HG03520 (cell line): ENCODE results near the gene FAS.
"Not testable (repeated sequence)": the region's sequence is repeated elsewhere in the genome, so short reads cannot be mapped to it uniquely, and the experiment has no call there.

Experiments
- ATAC-seq: cut with Tn5 transposase; IDR thresholded peaks from one replicate; pipeline ENCODE4 v1.9.1; 2021; ENCODE audit warnings: mild to moderate bottlenecking, moderate library complexity; ENCODE audit not compliant: unreplicated experiment

FAS gene

DNA sequence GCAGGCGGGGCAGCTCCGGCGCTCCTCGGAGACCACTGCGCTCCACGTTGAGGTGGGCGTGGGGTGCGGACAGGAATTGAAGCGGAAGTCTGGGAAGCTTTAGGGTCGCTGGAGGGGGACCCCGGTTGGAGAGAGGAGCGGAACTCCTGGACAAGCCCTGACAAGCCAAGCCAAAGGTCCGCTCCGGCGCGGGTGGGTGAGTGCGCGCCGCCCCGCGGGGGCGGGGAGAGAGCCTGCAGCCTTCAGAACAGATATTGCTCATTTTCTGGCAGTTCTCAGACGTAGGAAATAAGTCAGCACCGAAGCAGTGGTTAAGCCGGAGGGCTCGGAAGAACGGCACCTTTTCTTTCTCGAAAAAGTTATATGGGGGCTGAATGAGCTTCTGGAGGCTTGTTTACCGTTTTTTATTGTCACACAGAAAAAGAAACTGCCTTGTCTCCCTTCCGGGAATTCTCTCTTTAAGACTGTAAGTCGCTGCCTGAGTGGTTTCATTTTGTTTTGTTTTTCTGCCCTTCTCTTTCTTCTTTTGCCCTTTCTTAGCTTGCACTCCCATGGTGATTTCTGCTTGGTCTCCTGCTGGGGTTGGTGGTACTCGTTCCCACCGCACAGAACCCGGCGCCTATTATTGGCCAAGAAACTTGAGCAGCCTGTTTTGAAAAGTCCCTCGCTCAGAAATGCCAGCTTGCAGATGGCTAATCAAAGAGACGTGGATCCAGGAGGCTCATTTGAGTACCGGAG, 732 bp downstream of the FAS start:
- peak; percentile 33 for ATAC-seq

DNA sequence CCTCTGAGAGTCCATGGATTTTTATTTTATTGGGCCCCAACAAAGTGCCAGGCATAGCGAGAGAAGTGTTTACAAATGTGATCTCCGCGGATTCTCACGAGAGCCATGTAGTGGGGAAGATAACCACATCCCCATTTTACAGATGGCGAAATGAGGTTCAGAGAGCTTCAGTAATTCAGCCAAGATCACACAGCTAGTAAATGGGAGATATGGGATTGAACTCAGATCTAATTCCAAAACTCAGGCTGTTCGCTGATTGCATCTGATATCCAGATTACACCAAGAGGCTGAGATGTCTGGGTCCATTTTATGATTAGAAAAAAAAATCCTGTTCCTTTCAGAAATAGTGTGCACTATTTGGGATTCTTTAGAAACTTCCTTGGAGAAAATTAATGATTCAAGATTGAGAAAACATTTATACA, 1.3 kb downstream of the FAS start:
- ATAC-seq = peak; percentile 8

DNA sequence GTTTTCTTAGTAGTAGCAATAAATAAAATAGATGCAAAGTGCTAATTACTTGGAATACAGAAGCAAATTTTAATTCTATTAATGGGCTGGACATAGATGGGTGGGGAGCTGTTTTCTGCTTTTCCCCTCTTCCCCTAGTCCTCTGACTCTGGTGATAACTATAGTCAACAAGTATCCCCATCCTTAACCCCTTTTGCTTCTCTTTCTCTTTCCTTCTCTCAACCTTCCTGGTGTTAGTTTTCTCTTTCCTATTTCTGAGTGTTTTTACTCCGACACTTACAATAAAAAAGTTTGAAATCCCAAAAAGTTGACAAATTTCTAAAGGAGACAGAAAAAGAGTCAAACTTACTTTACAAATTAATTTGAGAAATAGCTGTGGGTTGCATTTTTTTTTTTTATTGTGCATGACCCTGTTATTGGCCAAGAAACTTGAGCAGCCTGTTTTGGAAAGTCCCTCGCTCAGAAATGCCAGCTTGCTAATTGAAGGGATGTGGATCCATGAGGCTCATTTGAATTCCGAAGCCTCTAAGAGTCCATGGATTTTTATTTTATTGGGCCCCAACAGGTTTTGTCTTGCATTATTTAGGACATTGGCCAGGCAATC, 2.4 kb downstream of the FAS start:
- no peak for ATAC-seq

DNA sequence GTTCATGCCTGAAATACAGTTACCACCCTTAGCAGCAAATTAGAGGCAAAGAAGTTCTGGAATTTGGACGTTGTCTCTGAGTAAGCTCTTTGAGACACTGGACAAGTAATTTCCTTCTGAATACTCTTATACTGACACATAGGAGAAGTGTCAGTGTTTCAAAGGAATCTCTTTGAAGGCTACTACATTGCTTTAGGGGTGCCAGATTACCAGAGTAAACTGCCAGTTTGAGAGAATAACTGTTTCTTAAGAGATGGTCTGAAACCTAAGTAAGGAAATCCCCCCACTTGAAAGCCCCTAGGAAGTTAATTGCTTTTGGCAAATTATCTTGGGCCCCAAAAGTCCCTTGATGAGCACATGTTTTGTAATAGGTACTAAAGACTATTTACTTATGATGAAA, 3.4 kb downstream of the FAS start:
- no peak for ATAC-seq

DNA sequence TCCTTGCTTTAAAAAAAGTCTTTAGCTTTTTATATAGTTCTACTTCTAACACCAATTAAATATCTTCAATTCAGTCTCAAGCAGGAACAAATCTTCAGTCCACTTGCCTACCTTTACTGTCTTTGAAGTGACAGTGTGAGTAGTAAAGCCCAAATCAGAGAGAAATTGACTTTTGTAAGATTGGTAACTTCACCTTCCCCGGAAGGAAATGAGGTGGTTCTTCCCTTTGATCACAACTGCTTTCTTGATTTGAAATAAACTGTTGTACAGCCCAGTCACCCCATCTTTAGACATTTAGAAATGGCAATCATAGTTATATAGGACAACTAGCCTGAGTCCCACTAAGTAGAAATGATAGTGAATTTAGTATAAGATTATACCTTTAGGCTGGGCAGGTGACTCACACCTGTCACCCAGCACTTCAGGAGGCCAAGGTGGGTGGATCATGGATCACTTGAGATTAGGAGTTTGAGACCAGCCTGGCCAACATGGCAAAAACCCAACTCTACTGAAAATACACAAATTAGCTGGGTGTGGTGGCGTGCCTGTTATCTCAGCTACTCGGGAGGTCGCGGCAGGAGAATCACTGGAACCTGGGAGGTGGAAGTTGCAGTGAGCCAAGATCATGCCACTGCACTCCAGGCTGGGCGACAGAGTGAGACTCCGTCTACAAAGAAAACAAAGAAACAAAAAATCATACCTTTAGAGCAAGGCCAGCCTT, 4.7 kb downstream of the FAS start:
- ATAC-seq = no peak

DNA sequence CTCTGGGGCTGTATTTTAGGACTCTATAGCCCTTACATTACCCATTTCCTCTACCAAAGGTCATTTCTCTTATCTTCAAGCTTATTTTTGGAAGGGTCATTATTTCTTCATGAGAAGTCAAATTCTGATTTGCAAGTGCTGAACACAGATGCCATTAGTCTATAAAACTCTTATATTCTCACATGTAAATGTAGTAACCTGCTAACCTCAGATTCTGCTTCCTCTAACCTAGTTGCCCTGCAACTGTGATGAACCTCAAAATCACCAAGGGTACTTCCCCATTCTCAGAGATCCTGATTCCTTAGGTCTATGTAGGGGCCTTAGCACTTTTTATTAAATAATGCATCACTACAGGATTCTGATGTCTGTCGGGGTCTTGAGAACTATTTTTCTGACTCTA, 6.3 kb downstream of the FAS start:
- peak; percentile 38 for ATAC-seq

DNA sequence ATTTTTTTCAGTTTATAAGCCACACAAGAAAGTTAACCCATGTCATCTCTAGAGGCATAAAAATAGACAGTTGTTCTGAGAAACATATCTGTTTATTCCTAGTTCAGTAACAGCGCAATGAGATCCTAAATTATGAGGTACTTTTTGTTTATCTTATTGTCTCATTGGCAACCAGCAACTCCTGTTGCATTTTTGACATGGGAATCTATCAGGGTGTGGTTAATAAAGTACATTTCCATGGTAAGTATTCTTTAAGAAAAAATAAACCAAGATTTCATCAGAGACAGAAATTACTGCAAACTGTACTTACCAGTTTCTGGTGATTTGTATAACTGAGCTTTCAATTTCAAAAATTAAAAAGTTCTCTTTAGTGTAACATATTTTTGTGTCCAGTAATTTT, 9.0 kb downstream of the FAS start:
- ATAC-seq = no peak

DNA sequence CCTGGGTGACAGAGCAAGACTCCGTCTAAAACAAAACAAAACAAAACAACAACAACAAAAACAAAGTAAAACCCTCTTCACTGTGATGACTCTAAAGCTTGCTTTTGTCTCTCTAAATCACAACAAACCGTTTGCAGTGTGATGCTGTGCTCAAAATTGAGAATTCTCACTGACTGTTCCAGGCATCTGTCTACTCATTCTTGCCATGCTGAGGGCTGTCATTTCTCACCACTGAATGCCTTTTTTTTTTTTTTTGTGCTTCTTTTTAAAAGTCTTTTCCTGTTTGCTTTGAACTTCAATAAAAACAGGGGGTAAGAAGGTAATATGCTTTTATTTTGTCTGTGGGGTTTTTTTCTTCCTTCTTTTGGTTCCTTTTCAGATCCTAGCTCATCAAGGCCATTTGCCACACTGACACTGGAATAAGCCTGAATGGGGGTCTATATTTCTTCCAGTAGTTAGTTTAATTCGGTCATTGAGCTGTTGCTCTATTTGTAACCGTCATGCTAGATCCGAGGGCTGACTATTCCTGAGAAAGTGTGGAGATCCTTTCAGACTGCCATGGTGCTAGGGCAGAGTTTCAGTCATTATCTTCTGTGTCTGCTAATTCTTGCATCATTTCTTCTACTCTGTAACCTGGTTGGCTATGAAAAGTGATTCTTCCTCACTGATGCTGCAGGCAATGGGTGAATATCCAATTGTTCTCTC, 10.6 kb downstream of the FAS start:
- no peak for ATAC-seq

DNA sequence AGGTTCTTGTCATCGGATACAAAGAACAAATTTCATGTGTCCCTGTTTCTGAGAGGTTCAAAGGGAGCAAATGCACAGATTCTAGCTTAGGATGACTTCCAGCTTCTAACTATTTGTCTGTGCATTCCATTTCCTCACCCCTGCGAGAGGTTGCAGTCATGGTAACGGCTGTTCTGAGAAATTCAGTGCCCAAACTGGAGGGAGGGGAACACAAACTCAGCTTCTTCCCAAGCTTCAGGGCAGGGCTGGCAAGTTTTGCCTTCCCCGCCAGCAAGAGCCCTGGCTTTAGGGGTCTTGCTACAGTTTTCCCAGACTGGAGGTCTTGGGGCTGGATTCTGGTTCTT, 11.1 kb downstream of the FAS start:
- ATAC-seq = no peak

DNA sequence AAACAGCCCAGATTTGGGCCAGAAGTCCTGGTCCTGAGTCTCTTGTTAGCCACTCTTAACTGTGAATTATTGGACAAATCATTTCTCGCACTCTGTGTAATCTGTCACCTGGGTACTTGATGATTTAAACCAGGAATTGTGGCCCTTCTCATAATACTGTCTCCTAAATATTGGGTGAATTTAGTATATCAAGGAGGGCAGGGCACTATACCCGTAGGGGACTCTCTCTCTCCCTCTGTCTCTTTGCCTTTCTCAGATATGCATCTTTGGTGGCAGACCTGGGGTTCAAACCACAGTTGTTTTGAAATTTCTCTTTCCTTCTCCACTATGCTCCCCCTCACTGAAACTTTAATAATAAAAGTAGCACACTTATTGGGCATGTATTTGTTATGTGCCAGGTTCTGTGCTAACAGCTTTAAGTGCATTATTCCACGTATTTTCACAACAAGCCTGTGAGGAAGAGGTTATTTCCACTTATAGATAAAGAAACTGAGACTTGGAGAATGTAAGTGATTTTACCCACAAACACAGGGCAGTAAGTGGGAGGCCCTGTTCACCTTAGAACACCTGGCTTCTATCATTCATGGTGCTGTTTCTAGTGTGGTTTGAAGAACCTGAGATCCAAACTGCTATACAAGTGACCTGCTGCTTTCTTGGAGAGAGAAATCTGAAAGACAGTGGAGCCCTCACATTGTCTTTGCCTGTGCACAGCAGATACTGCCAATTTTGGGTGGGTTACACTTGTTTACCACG, 11.8 kb downstream of the FAS start:
- no peak for ATAC-seq

DNA sequence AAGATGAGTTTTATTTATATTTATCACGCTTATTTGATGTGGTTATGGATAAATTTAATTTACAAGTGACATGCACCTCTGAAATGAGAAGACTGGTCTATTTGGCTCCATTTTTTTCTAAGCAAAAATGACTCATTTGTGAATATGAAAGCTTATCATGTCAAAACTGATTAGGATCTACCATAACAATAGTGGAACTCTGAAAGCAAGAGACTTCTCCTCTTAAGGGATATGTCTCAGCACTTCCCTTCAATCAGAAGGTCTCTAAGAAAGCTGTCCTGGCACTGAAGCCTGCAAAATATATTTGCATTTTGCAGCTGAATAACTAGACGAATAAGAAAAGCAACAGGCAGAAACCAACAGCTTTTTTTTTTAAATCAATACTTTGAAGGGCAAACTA, 12.7 kb downstream of the FAS start:
- no peak for ATAC-seq

DNA sequence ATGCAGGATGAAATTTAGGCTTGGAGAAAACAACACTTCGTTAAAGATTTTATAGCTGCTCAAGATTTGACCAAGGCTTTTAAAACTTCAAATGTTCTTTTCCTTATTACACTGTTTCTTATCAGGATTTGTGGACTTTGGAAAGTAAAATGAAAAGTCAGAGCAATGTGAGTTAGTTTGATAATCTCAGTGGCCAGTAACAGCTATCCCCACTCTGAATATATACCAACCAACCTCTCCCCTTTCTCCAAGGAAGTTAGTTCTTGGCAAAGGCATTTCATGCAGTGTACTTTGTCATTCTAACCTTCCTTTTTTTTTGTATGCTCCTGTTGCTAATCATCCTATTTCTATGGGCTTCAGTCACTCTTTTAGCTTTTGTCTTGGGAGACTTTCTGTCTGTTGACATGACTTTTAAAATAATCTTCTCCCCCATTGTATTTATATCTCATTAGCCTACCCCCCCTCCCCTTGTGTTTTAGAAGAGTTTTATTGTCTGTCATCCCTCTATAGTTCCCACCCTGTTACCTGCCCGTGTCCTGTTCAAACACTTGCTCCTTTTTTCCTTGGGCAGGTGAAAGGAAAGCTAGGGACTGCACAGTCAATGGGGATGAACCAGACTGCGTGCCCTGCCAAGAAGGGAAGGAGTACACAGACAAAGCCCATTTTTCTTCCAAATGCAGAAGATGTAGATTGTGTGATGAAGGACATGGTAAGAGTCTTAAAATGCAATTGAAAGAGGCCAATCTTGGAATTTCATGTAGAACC, 16.7 kb downstream of the FAS start:
- ATAC-seq = no peak

DNA sequence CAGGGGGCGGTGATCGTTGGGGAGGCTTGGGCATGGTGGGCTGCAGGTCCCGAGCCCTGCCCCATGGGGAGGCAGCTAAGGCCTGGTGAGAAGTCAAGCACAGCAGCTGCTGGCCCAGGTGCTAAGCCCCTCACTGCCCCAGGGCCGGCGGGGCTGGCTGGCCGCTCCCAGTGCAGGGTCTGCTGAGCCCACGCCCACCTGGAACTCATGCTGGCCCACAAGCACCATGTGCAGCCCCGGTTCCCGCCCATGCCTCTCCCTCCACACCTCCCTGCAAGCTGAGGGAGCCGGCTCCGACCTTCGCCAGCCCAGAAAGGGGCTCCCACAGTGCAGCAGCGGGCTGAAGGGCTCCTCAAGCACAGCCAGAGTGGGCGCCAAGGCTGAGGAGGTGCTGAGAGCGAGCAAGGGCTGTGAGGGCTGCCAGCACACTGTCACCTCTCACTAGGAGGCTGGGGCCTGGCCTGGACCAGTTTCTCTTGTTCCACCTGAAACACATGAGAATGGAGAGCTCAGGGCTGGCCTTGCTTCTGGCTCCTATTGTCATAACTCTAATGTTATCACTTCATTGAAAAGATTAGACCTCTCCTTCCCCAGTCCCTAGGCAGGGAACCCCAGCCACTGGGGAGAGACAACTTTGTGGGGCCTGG, 28.2 kb downstream of the FAS start:
- not testable (repeated sequence) for ATAC-seq

DNA sequence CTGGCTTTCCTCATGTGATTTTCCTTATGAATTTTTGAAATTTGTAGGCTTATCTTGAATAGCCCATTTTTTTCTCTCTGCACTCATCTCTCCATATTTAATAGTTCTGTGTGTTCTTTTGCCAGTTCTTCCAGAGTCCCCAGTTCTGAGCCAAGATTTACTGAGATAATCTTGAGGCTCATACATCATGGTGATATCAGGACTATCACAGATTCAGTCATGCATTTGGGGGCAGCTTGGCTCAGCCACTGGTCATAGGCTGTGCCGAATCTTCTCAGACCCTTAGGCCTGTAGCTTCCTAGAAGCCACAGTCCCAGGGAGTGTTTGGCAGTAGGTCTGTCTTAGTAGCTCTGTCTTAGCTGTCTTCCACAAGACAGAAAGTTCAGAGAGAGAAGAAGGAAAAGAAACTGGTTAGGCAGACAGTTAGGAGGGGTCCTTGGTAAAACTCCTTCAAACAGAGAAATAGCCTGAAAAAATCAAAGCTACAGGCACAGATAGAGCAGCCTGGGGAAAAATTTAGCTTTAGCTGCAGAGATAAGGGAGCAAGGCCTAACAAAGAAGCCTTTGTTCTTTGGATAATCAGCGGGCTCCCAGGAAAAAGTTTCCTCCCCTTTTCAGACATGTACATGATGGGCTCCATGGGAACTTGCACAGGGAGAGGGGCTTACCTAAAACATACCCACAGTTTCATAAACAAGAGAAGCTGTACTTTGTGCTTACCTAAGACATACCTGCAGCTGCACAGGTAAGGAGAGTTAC, 29.1 kb downstream of the FAS start:
- ATAC-seq = no peak

DNA sequence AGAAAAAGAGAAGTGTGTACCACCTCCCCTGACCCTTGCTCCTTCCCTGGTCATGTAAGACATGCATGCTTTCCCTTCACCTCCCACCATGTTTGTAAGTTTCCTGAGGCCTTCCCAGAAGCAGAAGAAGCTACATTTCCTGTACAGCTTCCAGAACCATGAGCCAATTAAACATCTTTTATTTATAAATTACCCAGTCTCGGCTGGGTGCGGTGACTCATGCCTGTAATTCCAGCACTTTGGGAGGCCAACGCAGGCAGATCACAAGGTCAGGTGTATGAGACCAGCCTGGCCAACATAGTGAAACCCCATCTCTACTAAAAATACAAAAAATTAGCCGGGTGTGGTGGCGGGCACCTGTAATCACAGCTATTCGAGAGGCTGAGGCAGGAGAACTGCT, 30.9 kb downstream of the FAS start:
- ATAC-seq = not testable (repeated sequence)

DNA sequence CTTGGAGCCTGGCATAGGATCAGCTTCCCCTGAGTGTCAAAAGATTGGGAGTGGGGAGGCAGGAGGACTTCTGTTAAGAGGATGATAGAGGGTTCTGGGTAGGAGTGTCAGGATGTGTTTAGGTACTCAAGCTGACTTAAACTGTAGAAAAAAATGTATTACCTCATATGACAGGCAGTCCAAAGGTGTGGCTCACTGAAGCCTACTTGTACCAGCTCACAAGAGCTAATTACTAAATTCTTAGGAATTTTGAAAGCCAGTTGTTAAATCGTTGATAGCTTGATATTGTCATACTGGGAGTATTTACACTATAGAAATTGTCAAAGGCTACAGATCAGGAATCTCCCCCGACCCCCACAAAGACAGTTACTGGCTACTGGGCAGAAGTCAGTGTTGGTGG, 32.1 kb downstream of the FAS start:
- ATAC-seq = no peak

DNA sequence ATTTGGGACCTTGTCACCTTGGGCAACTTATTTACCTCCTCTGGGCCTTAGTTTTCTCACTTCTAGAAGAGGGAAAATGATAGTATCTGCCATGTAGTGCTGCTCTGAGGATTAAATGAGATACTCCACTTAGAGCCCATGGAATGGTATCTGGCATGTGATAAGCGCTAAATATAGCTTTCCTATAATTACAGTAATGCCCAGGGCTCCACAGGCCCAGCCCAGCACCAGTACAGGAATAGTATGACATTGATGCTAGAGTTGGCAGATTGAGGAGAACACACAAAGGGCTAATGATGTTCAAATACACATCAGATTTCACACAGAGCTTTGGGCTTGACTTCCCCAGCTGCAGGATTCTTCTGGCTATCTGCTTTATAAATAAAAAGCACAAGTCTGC, 34.9 kb downstream of the FAS start:
- no peak for ATAC-seq

DNA sequence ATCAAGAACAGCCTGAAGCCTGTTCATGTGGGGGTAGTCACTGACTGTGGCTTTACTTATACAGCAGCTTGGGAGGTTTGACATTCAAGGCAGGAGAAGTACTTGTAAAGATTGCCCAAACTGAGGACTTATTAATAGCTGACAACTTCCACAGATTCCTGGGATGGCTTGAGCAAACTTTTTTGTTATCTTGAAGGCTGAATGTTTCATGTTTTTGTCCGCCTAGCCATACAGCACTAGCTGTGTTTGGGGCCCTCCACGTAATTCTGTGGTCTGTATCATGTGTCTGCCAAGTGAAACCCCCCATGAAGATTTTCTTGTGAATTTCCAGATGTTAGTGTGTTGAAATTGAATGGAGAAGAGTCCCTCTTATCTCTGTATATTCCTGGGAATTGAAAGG, 38.6 kb downstream of the FAS start:
- ATAC-seq = no peak
